H1 (cell line): ENCODE results near the gene BAIAP2L2. TPM values are rescaled to one million over a fixed set of nuclear protein-coding genes. Genes with fewer than 3 reads are reported as not detected.

Experiments
- ASH2L ChIP-seq: fragments of 200-600, 300-600 bp; sonication (generic); IDR thresholded peaks from one replicate; pipeline ENCODE4 v1.7.1; 2017; ENCODE audit warnings: low read length
- ATF2 ChIP-seq: IDR thresholded peaks from 2 replicates; pipeline ENCODE4 v1.6.1; 2012; ENCODE audit warnings: low read length, inconsistent platforms
- CTCF ChIP-seq, 3 experiments: IDR thresholded peaks; 1 replicate in 2 of 3; 2 replicates in 1 of 3; pipeline versions ENCODE4 v1.5.1 to v1.6.1; 2011; ENCODE audit warnings: low read length in 3 of 3, mild to moderate bottlenecking in 3 of 3, inconsistent platforms in 2 of 3, low read depth in 1 of 3, moderate library complexity in 1 of 3; ENCODE audit not compliant: insufficient read depth in 1 of 3; ENCODE audit errors: control extremely low read depth in 1 of 3
- JUND ChIP-seq: IDR thresholded peaks from 2 replicates; pipeline ENCODE4 v1.6.1; 2011; ENCODE audit warnings: mild to moderate bottlenecking, improper control_type of control experiment, low read length
- KDM4A ChIP-seq: IDR thresholded peaks from one replicate; pipeline ENCODE4 v1.7.1; 2012; ENCODE audit warnings: low read depth, mild to moderate bottlenecking, moderate library complexity, low read length, inconsistent platforms; ENCODE audit not compliant: severe bottlenecking
- POLR2AphosphoS5 ChIP-seq: IDR thresholded peaks from 2 replicates; pipeline ENCODE4 v1.6.1; 2011; ENCODE audit warnings: low read depth, low read length
- YY1 ChIP-seq: IDR thresholded peaks from 2 replicates; pipeline ENCODE4 v1.6.1; 2011; ENCODE audit warnings: low read depth, mild to moderate bottlenecking, low read length
- polyA plus RNA-seq, 7 experiments: library from polyadenylated mRNA; depleted of rRNA in 3 of 7; stranded (reverse) in 5 of 7; unstranded in 2 of 7; fragments of >200 nt in 5 of 7; fragments of 200-250 nt in 2 of 7; gene quantifications; 1 replicate in 5 of 7; 2 replicates in 1 of 7; 4 replicates in 1 of 7; pipeline versions ENCODE4 v1.2.1 to v1.2.3, GENCODE V29; 2011 to 2013; ENCODE audit warnings: missing spikeins in 2 of 7, mixed read lengths in 2 of 7
- total RNA-seq: library from RNA; stranded (reverse); fragmentation: NEBNext Ultra II Directional; extraction: Animal tissue kit (Norgen Biotek cat#: 25700); gene quantifications from 2 replicates; pipeline ENCODE4 v1.2.1, GENCODE V29; 2021

BAIAP2L2 gene
- total and polyA plus RNA-seq, 2 of the 8 experiments (the other 6 are each of a cell fraction or from before 2014, with no cell fraction given), result 5.4 to 10.0 TPM

- no peak for TF ChIP-seq ATF2
- TF ChIP-seq ASH2L, result no peak
- TF ChIP-seq JUND, result no peak
- no peak for TF ChIP-seq KDM4A
- no peak for TF ChIP-seq POLR2AphosphoS5
- TF ChIP-seq YY1, result no peak
- no peak for TF ChIP-seq CTCF (IDR thresholded peaks at IDR 0.05; ENCODE audit: control extremely low read depth in 1 of 3, insufficient read depth in 1 of 3, low read depth in 1 of 3, low read length in 3 of 3)
These were observed 37.9 kb downstream of the BAIAP2L2 start (continued) for GRCh38 chr22:38072322-38073149.
